Measurements from ENCODE around the gene CACNA2D4.

The CACNA2D4 gene

DNA sequence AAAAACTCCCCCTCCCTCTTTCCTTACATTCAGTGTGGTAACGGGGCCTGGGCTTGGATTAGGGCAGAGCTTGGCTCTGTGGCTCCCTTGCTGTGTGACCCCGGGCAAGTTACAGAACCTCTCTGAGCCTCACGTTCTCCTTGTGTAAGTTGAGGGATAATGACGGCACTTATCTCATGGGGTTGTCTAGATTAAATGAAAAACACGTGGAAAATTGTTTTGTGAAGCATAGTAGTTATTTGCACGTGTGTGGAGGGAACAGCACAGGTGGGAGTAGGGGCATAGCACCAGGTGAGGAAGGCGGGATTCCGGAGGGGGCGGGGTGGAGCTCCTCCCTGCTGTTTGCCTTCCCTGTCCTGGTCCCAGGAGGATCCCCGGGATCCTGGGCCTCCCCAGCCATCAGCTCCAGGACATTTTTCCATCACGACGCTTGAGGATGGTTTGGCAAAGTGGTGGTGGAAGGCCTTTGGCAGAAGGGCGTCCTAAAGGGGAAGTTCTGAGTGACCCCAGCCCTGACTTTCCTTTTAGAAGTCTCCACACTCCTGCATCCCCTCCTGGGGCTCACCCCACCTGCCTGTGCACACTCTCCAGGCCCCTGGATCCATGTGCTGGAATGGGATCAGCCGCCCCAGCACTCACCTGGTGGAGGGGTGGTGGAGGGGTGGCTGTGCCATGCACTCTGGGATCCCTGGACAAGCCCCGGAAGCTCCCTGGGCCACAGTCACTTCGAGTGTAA, 75.4 kb downstream of the CACNA2D4 start:
- peaks cover 0 to 21% (median 0%) of the 10 kb centered on the region in 11 experiments; a peak in 2 of 22 replicates for H3K27me3 ChIP-seq
- peak overlapping the region in 10 of 11 experiments; percentile 47 to 99 (median 96); a peak in 21 of 22 replicates for H3K27ac ChIP-seq
- H3K4me1 ChIP-seq, result peaks cover 90 to 99% (median 97%) of the 10 kb centered on the region in 10 experiments
- no peaks in the 10 kb centered on the region for H3K36me3 ChIP-seq
- no peak for TF ChIP-seq Cebpa-rat (IDR thresholded peaks at IDR 0.05)
- H4K20me1 ChIP-seq, result no peaks in the 10 kb centered on the region
- peak overlapping the region in 1 of 10 experiments; percentile 41; a peak in 4 of 20 replicates for H3K4me3 ChIP-seq
- peak overlapping the region; percentile 86 to 99 (median 93) for H3K4me2 ChIP-seq
- no peaks in the 10 kb centered on the region for H3K9me3 ChIP-seq (replicated peaks in 1 of 11)
- H3K9ac ChIP-seq, result peak overlapping the region; percentile 23 to 92 (median 82); a peak in 20 of 22 replicates

DNA sequence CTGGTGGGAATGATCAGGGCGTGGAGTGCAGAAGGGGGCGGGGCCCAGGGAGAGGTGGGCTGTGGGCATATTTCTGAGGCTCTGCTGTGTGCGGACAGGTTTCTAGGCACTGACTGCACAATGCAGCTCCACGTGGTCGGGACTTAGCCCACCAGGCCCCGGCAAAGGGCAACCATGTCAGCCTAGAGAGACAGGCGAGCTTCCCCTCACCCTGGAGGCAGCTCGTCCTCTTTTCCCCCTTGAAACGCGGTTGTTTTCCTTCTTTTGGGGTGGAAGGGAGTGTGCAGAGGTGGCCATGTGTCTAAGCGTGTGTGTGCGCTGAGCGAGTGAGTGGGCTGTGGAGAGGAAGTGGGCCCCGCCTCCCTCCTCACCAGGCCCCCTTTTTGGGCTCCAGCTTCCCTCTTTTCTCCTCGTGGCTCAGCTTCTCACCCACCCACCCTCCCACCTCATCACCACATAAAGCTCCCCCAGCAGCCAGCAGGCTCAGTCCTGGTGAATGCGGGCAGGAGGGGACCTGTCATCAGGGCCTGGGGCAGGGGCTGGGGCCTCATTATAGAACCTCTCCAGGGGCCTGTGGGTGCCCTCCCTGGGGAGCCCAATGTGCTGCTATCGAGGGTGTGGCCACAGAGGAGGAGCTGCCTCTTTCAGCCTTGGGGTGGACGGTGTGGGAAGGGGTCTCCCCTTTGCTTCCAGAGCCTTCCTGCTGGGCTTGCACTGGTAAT, 76.1 kb downstream of the CACNA2D4 start:
- TF ChIP-seq Cebpa-rat (IDR thresholded peaks at IDR 0.05), result no peak
- Histone ChIP-seq H3K9me3 (replicated peaks in 1 of 11) (no peaks in the 10 kb centered on the region), H3K27me3 (peaks cover 0 to 21% (median 0%) of the 10 kb centered on the region in 11 experiments; a peak in 2 of 22 replicates), H3K4me2 (peak overlapping the region; percentile 86 to 99 (median 93)), H3K4me1 (peaks cover 94 to 99% (median 97%) of the 10 kb centered on the region in 10 experiments), H3K27ac (peak overlapping the region; percentile 50 to 99 (median 96); a peak in 21 of 22 replicates), H3K4me3 (peak overlapping the region in 7 of 10 experiments; percentile 11 to 41 (median 27); a peak in 10 of 20 replicates), H3K36me3 (no peaks in the 10 kb centered on the region), H4K20me1 (no peaks in the 10 kb centered on the region), H3K9ac (peak overlapping the region; percentile 47 to 92 (median 86); a peak in 21 of 22 replicates)

DNA sequence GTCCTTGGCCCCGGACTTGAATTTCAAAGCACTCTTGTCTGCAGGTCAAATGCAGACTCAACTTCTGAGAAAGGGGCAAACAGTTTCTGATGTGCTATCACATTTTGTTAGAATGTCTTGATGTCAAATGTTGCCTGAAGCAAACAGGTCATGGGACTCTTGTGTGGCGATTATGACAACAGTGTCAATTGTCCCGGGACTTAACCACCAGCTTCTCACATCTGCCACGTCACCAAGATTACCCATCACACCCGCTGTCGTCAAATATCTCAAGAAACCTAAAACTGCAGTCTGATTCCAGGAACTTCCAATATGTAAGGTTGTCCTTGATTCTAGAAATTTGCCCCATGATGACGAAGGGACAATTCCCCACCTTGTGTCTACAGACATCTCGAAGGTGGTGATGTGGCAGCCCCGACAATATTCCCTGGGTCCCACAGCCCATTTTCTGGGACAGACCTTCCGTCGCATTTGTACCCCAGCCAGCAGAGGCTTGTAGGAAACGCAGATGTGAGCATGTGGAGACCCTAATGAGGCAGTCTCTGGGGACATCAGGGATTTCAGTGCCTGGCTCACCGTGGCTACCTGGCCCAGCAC, 76.8 kb downstream of the CACNA2D4 start:
- Histone ChIP-seq H3K27me3 (peaks cover 0 to 21% (median 0%) of the 10 kb centered on the region in 11 experiments; a peak in 2 of 22 replicates), H3K4me3 (peak overlapping the region in 7 of 10 experiments; percentile 11 to 48 (median 37); a peak in 9 of 20 replicates), H3K4me1 (peaks cover 94 to 99% (median 97%) of the 10 kb centered on the region in 10 experiments), H3K9me3 (replicated peaks in 1 of 11) (no peaks in the 10 kb centered on the region), H3K4me2 (peak overlapping the region; percentile 86 to 99 (median 93)), H4K20me1 (no peaks in the 10 kb centered on the region), H3K27ac (peak overlapping the region; percentile 50 to 99 (median 96); a peak in 21 of 22 replicates), H3K36me3 (no peaks in the 10 kb centered on the region), H3K9ac (peak overlapping the region; percentile 47 to 92 (median 86); a peak in 20 of 22 replicates)
- no peak for TF ChIP-seq Cebpa-rat (IDR thresholded peaks at IDR 0.05)

DNA sequence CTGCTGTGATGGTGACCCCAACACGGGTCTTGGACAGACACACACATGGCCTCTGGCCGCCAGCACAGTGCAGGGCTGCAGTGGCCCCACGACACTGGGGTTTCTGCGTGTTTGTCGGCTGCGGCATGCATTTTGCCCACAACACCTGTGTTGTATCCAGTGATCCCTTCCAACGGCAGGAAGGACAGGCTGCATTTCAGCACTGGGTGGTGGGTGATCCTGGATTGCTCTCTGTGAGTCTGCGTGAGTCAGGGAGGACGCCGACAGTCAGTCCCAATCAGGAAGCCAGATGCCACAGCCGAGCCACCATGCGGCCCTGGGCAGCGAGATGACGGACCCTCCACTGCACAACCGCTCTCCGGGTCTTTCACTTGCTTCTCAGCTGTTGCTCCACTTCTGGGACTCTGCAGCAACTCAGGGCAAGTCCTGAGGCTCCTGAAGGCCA, 77.4 kb downstream of the CACNA2D4 start:
- peak overlapping the region; percentile 86 to 99 (median 93) for H3K4me2 ChIP-seq
- peak overlapping the region in 10 of 11 experiments; percentile 48 to 99 (median 96); a peak in 20 of 22 replicates for H3K27ac ChIP-seq
- peak in 6 of 11 experiments; percentile 26 to 80 (median 44); a peak in 7 of 22 replicates for TF ChIP-seq Cebpa-rat (IDR thresholded peaks at IDR 0.05)
- no peaks in the 10 kb centered on the region for H3K9me3 ChIP-seq (replicated peaks in 1 of 11)
- H3K36me3 ChIP-seq, result no peaks in the 10 kb centered on the region
- peak overlapping the region in 10 of 11 experiments; percentile 20 to 92 (median 87); a peak in 19 of 22 replicates for H3K9ac ChIP-seq
- H3K4me3 ChIP-seq, result peak overlapping the region in 7 of 10 experiments; percentile 19 to 48 (median 32); a peak in 10 of 20 replicates
- H3K4me1 ChIP-seq, result peaks cover 94 to 99% (median 97%) of the 10 kb centered on the region in 10 experiments
- H4K20me1 ChIP-seq, result no peaks in the 10 kb centered on the region
- H3K27me3 ChIP-seq, result peaks cover 0 to 21% (median 0%) of the 10 kb centered on the region in 11 experiments; a peak in 2 of 22 replicates

DNA sequence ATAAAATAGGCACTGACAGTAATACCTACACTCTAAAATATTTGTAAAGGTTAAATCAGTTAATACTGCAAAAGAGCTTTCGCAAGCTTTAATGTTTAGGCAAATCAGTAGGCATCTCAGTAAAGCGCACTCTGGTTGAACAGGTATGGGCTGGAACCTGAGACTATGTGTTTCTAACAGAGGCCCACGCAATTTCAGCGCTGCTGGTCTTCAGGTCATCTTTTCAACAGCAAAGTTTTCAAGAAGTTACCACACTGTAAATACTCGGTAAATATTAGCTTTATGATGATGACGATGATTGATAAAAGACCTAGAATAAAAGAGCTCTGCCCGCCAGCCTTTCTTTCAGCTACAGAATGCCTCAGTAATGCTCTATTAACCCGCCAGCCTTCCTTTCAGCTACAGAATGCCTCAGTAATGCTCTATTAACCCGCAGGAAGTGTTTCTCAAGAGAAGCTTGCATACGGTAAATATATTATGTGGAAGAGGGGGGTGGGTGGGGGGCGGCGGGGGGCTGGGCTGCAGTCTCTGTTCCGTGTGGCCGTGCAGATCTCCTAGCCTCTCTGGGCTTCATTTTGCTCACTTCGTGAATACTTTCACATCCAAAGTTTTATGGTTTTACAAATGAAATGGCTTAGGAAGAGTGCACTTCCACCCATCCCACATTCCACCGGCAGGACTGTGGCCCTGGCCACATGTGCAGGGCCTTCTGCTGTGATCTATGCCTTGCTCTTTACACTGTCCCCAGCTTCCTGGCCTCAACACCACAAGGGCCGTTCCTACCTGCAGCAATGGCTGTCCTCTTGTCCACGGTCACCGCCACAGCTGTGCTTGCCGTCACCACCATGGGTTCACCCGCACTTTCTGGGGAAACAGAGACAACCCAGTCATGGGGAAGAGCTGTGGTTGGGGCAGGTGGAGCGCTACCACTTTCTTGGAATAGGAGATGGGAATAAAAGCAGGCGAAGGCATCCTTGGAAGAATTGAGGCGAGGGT, 78.2 kb downstream of the CACNA2D4 start:
- Histone ChIP-seq H3K9me3 (replicated peaks in 1 of 11) (no peaks in the 10 kb centered on the region), H3K4me2 (peak overlapping the region; percentile 90 to 99 (median 99)), H3K36me3 (no peaks in the 10 kb centered on the region), H3K4me3 (peak overlapping the region in 8 of 10 experiments; percentile 50 to 67 (median 60); a peak in 14 of 20 replicates), H3K9ac (peak overlapping the region; percentile 42 to 92 (median 86); a peak in 20 of 22 replicates), H4K20me1 (no peaks in the 10 kb centered on the region), H3K27ac (peak overlapping the region in 10 of 11 experiments; percentile 51 to 99 (median 96); a peak in 21 of 22 replicates), H3K27me3 (peaks cover 0 to 21% (median 0%) of the 10 kb centered on the region in 11 experiments; a peak in 2 of 22 replicates), H3K4me1 (peaks cover 94 to 99% (median 97%) of the 10 kb centered on the region in 10 experiments)
- 0 out of 22 replicates have a peak, but pooled peaks of 1 of the 11 experiments have one; percentile 9 for TF ChIP-seq Cebpa-rat (IDR thresholded peaks at IDR 0.05)

- H3K4me2 ChIP-seq, result peak overlapping the region; percentile 90 to 99 (median 99)
- peak overlapping the region; percentile 28 to 67 (median 58); a peak in 18 of 20 replicates for H3K4me3 ChIP-seq
- peaks cover 0 to 1% (median 0%) of the 10 kb centered on the region in 11 experiments; a peak in 1 of 22 replicates for H3K36me3 ChIP-seq
- peak overlapping the region; percentile 42 to 92 (median 86); a peak in 20 of 22 replicates for H3K9ac ChIP-seq
- peaks cover 95 to 99% (median 97%) of the 10 kb centered on the region in 10 experiments for H3K4me1 ChIP-seq
- no peaks in the 10 kb centered on the region for H4K20me1 ChIP-seq
- H3K27ac ChIP-seq, result peak overlapping the region in 10 of 11 experiments; percentile 51 to 99 (median 96); a peak in 20 of 22 replicates
- no peaks in the 10 kb centered on the region for H3K9me3 ChIP-seq (replicated peaks in 1 of 11)
- H3K27me3 ChIP-seq, result peaks cover 0 to 21% (median 0%) of the 10 kb centered on the region in 11 experiments; a peak in 2 of 22 replicates
- no peak for TF ChIP-seq Cebpa-rat (IDR thresholded peaks at IDR 0.05)
These were observed 79.0 kb downstream of the CACNA2D4 start for GRCh38 chr12:1839464-1839863.

DNA sequence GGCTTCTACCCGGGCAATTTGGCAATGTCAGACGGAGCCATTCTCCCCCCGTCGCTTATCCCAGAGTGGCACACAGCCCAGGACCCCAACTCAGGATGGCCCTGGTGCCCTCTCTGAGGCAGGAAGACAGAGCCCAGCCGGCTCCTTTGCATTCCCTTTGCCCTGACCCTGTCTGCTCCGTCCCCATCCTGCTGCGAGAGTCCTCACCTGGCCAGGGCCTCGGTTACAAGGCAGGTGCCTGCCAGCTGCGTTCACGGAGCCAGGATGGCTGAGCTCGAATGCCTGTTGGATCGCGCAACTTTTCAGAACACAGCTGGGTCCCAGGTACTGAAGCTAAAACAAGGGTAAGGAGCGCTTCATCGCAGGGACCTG, 79.5 kb downstream of the CACNA2D4 start:
- Histone ChIP-seq H3K27ac (peak overlapping the region in 10 of 11 experiments; percentile 51 to 99 (median 96); a peak in 20 of 22 replicates), H4K20me1 (no peaks in the 10 kb centered on the region), H3K9ac (peak overlapping the region; percentile 42 to 92 (median 86); a peak in 20 of 22 replicates), H3K9me3 (replicated peaks in 1 of 11) (no peaks in the 10 kb centered on the region), H3K36me3 (peaks cover 0 to 6% (median 0%) of the 10 kb centered on the region in 11 experiments; a peak in 1 of 22 replicates), H3K4me1 (peaks cover 91 to 99% (median 97%) of the 10 kb centered on the region in 10 experiments), H3K27me3 (peaks cover 0 to 18% (median 0%) of the 10 kb centered on the region in 11 experiments; a peak in 2 of 22 replicates), H3K4me3 (peak overlapping the region; percentile 28 to 67 (median 58); a peak in 19 of 20 replicates), H3K4me2 (peak overlapping the region; percentile 90 to 99 (median 99))
- no peak for TF ChIP-seq Cebpa-rat (IDR thresholded peaks at IDR 0.05)
